ENCODE results near the gene UBL4B. TPM values are rescaled to one million over a fixed set of nuclear protein-coding genes. Genes with fewer than 3 reads are reported as not detected.

The UBL4B gene
- total RNA-seq, 2 donors from 2014 or later = not detected

DNA sequence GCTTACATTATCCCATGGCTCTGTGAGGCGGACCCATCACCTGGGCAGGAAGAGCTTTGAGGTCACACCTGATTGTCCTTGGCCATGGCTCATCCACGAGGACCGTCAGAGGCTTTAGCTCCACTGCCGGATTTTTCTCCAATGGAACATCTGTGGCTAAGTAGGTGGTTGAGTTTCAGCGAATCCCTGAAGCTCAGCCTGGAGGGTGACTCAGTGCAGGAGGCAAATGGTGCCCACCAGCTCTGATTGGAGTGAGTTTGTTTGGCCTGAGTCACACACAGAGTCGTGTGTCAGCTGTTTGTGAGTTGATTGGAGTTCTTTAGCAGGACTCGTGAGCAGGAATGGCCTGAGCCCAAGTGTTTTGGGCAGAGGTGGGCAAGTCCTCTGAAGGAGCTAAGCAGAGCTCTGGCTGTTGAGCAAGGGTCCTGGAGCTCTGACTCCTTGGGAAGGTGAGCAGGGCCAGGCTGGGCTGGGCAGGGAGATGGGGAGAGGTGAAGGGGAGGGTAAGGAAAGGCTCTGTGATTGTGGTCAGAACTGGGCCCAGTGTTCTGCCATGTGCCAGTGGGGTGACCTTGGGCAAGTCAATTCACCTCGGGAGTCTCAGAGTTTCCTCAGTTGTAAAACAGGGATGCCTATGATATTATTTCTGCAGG lies 40.0 kb downstream of the UBL4B start:
- 29 to 45% methylated on average over 8 of the region's 8 CpGs for WGBS, 2 donors
- intact Hi-C loops (cut with DNase I) = no loop called here
- H3K36me3 ChIP-seq (replicated peaks in 1 of 2; ENCODE audit: insufficient read depth in 1 of 2, low read depth in 2 of 2) = no peaks in the 10 kb centered on the region

DNA sequence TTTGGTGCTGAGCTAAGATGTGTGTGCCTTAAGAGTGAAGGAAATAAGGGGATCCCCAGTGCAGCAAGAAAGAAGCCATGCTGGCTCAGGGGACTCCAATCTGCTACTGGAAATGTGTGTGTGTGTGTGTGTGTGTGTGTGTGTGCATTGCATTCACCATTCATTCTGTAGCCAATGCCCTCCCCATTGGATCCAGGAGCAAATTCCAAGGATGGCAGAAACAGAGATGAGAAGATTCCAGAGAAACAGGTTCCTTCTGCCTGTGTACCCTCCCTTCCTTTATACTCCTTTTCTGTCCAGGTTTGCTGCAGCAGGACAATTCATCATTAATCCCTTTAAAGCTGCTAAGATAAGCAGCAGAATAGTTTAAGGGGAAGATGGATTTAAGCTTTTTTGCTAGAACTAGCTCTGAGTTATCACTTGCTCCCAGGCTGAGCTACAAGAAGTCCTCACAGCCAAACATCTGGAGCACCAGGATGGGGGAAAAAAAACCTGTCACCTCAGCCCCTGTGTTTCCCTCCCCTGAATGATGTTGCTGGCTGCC lies 41.2 kb downstream of the UBL4B start:
- no peak for TF ChIP-seq POLR2A (IDR thresholded peaks at IDR 0.05)
- TF ChIP-seq, protein P1, sequence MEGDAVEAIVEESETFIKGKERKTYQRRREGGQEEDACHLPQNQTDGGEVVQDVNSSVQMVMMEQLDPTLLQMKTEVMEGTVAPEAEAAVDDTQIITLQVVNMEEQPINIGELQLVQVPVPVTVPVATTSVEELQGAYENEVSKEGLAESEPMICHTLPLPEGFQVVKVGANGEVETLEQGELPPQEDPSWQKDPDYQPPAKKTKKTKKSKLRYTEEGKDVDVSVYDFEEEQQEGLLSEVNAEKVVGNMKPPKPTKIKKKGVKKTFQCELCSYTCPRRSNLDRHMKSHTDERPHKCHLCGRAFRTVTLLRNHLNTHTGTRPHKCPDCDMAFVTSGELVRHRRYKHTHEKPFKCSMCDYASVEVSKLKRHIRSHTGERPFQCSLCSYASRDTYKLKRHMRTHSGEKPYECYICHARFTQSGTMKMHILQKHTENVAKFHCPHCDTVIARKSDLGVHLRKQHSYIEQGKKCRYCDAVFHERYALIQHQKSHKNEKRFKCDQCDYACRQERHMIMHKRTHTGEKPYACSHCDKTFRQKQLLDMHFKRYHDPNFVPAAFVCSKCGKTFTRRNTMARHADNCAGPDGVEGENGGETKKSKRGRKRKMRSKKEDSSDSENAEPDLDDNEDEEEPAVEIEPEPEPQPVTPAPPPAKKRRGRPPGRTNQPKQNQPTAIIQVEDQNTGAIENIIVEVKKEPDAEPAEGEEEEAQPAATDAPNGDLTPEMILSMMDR (IDR thresholded peaks at IDR 0.05) = no peak
- Histone ChIP-seq H3K27me3 (peaks cover 0 to 3% of the 10 kb centered on the region in 2 donors), H3K9me3 (no peaks in the 10 kb centered on the region), H3K36me3 (replicated peaks in 1 of 2; ENCODE audit: insufficient read depth in 1 of 2, low read depth in 2 of 2) (no peaks in the 10 kb centered on the region), H3K4me3 (no peak overlapping the region), H3K27ac (no peak overlapping the region), H3K4me1 (peaks cover 13% of the 10 kb centered on the region)
- intact Hi-C loops (cut with DNase I) = no loop called here
- ATAC-seq = no peak
- no peak for DNase-seq

More for the DNA sequence above, 40.0 kb downstream of the UBL4B start:
- Histone ChIP-seq H3K27ac (no peak overlapping the region), H3K27me3 (peaks cover 0 to 3% of the 10 kb centered on the region in 2 donors), H3K4me3 (no peak overlapping the region), H3K9me3 (no peaks in the 10 kb centered on the region), H3K4me1 (peaks cover 13% of the 10 kb centered on the region)
- DNase-seq = no peak
- no peak for TF ChIP-seq POLR2A (IDR thresholded peaks at IDR 0.05)
- TF ChIP-seq, protein P1 (IDR thresholded peaks at IDR 0.05) = no peak
- no peak for ATAC-seq

DNA sequence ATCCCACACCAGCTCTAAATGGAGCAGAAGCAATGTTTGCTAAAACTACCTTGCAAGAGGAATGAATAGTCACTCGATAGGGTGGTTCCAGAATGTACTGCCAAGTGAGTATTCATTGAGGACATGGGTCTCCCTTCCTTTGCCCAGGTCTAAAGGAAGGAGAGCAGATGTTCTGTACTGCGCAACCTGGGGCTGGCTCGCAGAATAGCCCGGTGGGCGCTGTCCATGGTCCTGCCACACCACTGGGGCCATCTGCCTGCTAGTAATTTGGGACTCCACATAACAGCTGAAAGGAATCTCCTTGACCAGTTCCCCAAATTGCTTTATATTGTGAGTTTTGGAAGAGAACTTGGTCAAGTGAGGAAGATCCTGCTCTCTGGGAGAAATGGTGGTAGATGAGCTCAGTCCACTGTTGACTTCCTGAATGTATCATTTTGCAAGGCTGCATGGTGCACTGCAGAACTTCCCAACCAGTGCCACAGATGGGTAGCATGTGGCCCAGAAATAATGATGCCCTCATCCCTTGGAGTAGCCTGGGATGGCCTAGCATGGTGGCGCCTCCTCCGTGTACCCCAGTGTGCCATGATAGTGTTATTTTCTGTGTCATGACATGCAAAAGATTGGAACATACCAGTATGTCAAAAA lies 43.8 kb downstream of the UBL4B start:
- Histone ChIP-seq H3K4me3 (no peak overlapping the region), H3K4me1 (peaks cover 5% of the 10 kb centered on the region), H3K27me3 (no peaks in the 10 kb centered on the region), H3K9me3 (no peaks in the 10 kb centered on the region), H3K36me3 (replicated peaks in 1 of 2; ENCODE audit: insufficient read depth in 1 of 2, low read depth in 2 of 2) (no peaks in the 10 kb centered on the region), H3K27ac (no peak overlapping the region)
- DNase-seq = peak; percentile 57 to 74 (median 61)
- peak; percentile 59 for ATAC-seq
- intact Hi-C loops (cut with DNase I) = no loop called here
- 11 to 26% methylated on average over 7 of the region's 7 CpGs for WGBS, 2 donors
- TF ChIP-seq, protein P1 (IDR thresholded peaks at IDR 0.05) = no peak
- no peak for TF ChIP-seq POLR2A (IDR thresholded peaks at IDR 0.05)

DNA sequence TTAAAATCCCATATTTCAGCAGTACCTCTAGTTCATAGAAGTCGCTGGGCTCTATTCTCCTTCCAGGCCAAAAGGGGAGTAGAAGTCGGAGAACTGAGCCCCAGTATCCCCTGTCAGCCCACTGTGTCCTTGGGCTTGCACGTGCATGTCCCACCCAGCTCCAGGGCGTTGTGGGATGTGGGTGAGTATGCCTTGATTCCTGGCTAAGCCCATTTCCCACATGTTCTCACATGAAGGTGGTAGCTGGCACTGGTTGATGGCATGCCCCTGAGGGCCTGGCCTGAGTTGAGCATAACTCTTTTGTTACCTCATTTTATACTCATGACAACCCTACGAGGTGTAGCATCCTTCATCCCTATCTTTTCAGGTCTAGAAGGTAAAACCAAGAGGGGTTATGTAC lies 46.0 kb downstream of the UBL4B start:
- ATAC-seq = no peak

More for the DNA sequence above, 46.0 kb downstream of the UBL4B start:
- no peaks in the 10 kb centered on the region for H3K27me3 ChIP-seq
- DNase-seq = no peak
- intact Hi-C loops (cut with DNase I) = no loop called here
- no peaks in the 10 kb centered on the region for H3K4me1 ChIP-seq
- H3K36me3 ChIP-seq (replicated peaks in 1 of 2; ENCODE audit: insufficient read depth in 1 of 2, low read depth in 2 of 2) = no peaks in the 10 kb centered on the region
- no peaks in the 10 kb centered on the region for H3K9me3 ChIP-seq
- no peak overlapping the region for H3K27ac ChIP-seq
- H3K4me3 ChIP-seq = no peak overlapping the region
- no peak for TF ChIP-seq POLR2A (IDR thresholded peaks at IDR 0.05)
- TF ChIP-seq, protein P1 (IDR thresholded peaks at IDR 0.05) = no peak
- 61 to 68% methylated on average over 5 of the region's 5 CpGs for WGBS, 2 donors

All from body of pancreas (tissue), 4 donors.